Measurements from ENCODE around the gene CTAG1A.

DNA sequence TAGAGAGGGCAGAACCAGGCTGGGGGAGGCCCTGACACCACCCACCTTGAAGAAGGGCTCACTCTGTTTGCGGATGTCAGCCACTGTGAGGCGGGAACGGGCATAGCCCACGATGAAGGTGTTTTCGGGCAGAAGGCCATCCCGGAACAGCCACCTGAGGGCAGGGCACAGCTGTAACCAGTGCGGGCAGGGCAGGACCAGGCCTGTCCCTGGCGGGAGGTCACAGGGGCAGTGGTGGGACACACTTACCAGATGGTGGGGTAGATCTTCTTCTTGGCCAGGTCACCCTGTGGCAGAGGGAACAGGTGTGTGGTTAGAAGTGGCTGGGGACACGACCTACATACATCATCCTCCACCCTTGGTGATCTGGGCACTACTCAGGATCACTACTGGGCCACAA lies 49.0 kb upstream of the CTAG1A start:
- TF ChIP-seq, protein P1, sequence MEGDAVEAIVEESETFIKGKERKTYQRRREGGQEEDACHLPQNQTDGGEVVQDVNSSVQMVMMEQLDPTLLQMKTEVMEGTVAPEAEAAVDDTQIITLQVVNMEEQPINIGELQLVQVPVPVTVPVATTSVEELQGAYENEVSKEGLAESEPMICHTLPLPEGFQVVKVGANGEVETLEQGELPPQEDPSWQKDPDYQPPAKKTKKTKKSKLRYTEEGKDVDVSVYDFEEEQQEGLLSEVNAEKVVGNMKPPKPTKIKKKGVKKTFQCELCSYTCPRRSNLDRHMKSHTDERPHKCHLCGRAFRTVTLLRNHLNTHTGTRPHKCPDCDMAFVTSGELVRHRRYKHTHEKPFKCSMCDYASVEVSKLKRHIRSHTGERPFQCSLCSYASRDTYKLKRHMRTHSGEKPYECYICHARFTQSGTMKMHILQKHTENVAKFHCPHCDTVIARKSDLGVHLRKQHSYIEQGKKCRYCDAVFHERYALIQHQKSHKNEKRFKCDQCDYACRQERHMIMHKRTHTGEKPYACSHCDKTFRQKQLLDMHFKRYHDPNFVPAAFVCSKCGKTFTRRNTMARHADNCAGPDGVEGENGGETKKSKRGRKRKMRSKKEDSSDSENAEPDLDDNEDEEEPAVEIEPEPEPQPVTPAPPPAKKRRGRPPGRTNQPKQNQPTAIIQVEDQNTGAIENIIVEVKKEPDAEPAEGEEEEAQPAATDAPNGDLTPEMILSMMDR (IDR thresholded peaks at IDR 0.05; ENCODE audit: low read length), result no peak
- TF ChIP-seq EZH2 (optimal IDR thresholded peaks at IDR 0.05; ENCODE audit: low read depth, low read length) (no peak), EZH2phosphoT487 (IDR thresholded peaks at IDR 0.05; ENCODE audit: low read length) (no peak)

Data from MM.1S (cell line).